Psoas muscle (tissue), 8 donors: Measurements from ENCODE around the gene MCAT. TPM values are rescaled to one million over a fixed set of nuclear protein-coding genes. Genes with fewer than 3 reads are reported as not detected.
"Not testable (repeated sequence)": the region's sequence is repeated elsewhere in the genome, so short reads cannot be mapped to it uniquely, and the experiment has no call there.

Experiments
- ATAC-seq, 4 donors: fragments of 200-7000 bp; cut with Tn5 transposase; one replicate each; pipeline ENCODE4 v1.9.1; 2020; ENCODE audit warnings: moderate library complexity in 3 of 4, mild to moderate bottlenecking in 2 of 4
- DNase-seq, 2 donors: peaks; one replicate each; pipeline ENCODE4 v3.0.0-alpha.2; 2020
- H3K27ac ChIP-seq: fragments of 200-600 bp; one replicate; pipeline ENCODE4 v1.8.0; 2022
- H3K27me3 ChIP-seq, 3 donors: fragments of 200-600 bp in 1 of 3; one replicate each; pipeline versions ENCODE4 v1.6.1 to v1.8.0; 2013 to 2022; ENCODE audit warnings: low read length in 2 of 3, mild to moderate bottlenecking in 2 of 3, moderate library complexity in 1 of 3; ENCODE audit not compliant: insufficient read depth in 3 of 3
- H3K36me3 ChIP-seq, 2 donors: fragments of 200-600 bp in 1 of 2; one replicate each; pipeline versions ENCODE4 v1.6.1 to v1.8.0; 2013 to 2022; ENCODE audit warnings: low read depth in 1 of 2, mild to moderate bottlenecking in 1 of 2, moderate library complexity in 1 of 2; ENCODE audit not compliant: insufficient read depth in 1 of 2
- H3K4me1 ChIP-seq: fragments of 200-600 bp; one replicate; pipeline ENCODE4 v1.8.0; 2022
- H3K4me3 ChIP-seq: fragments of 200-600 bp; one replicate; pipeline ENCODE4 v1.8.0; 2022; ENCODE audit warnings: mild to moderate bottlenecking
- H3K9me3 ChIP-seq: fragments of 200-600 bp; one replicate; pipeline ENCODE4 v1.8.0; 2022
- WGBS, 3 donors: extraction: QIAGEN DNeasy Blood & Tissue Kit; methylation state at CpG; one replicate each; pipeline versions ENCODE4 v1.1.6 to v1.1.7; 2013; 5-methylcytosine and 5-hydroxymethylcytosine counted together
- intact Hi-C, 2 donors: fragments of 100-400 bp; cut with DNase I; formaldehyde crosslinking; loops; one replicate each; pipeline versions ENCODE4 v1.11.0 to v1.14.2; 2022
- polyA plus RNA-seq, 3 donors: library from polyadenylated mRNA; stranded (reverse); fragments of 200-250 nt; gene quantifications; one replicate each; pipeline ENCODE4 v1.2.3, GENCODE V29; 2013
- total RNA-seq, 4 donors: library from RNA; stranded (reverse); fragmentation: NEBNext Ultra II Directional in 2 of 4; extraction: Animal tissue kit (Norgen Biotek cat#: 25700) in 2 of 4; gene quantifications; one replicate each; pipeline versions ENCODE4 v1.2.1 to v1.2.4, GENCODE V29; 2021 to 2023
- TF ChIP-seq, protein P1 (sequence below): fragments of 200-600 bp; IDR thresholded peaks from one replicate; pipeline ENCODE4 v1.8.0; 2022; ENCODE audit warnings: antibody characterized with exemption
- donor health status: healthy with polysubstance abuse.
- donor health status: DM: no; HTN: no; CAD: no; lungs with moderate emphysema.
- donor health status: Bipolar disorder and iron deficiency.
- donor health status: healthy.
- donor health status: DM: yes; HTN: yes; CAD: no.
- donor health status: DM: no; HTN: no; CAD: no.
- donor health status: DM: no; HTN: no; CAD: no.
- donor health status: DM: yes; HTN: yes; CAD: no.

The MCAT gene
- total and polyA plus RNA-seq, 7 donors, result 14.8 to 33.4 (median 21.7) TPM

DNA sequence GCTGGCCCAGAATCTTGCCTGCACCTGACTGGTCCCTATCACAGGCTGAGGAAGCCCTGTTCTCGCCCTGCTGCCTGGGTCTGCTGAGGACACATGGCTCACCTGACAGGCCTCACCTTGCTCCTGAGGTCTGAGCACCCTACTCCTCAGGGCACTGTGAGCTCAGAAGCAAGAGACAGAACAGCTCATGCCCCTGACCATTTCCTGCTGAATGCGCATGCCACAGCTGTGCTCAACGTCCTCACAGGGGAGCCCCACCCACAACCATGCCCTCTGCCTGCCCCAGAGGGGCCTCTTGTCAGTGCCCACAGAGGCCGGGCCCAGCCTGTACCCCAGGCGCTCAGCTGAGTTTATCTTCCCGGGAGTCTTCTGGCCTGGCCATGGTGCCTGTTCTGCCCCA lies 5.4 kb upstream of the MCAT start:
- Histone ChIP-seq H3K4me3 (no peak overlapping the region), H3K9me3 (no peaks in the 10 kb centered on the region), H3K27me3 (no peaks in the 10 kb centered on the region), H3K36me3 (no peaks in the 10 kb centered on the region), H3K4me1 (no peaks in the 10 kb centered on the region), H3K27ac (no peak overlapping the region)
- ATAC-seq (no peak), DNase-seq (no peak)
- 56 to 60% (median 56%) methylated on average over 6 of the region's 6 CpGs for WGBS, 3 donors
- intact Hi-C loops, result no loop called here
- TF ChIP-seq, protein P1, sequence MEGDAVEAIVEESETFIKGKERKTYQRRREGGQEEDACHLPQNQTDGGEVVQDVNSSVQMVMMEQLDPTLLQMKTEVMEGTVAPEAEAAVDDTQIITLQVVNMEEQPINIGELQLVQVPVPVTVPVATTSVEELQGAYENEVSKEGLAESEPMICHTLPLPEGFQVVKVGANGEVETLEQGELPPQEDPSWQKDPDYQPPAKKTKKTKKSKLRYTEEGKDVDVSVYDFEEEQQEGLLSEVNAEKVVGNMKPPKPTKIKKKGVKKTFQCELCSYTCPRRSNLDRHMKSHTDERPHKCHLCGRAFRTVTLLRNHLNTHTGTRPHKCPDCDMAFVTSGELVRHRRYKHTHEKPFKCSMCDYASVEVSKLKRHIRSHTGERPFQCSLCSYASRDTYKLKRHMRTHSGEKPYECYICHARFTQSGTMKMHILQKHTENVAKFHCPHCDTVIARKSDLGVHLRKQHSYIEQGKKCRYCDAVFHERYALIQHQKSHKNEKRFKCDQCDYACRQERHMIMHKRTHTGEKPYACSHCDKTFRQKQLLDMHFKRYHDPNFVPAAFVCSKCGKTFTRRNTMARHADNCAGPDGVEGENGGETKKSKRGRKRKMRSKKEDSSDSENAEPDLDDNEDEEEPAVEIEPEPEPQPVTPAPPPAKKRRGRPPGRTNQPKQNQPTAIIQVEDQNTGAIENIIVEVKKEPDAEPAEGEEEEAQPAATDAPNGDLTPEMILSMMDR, result no peak

DNA sequence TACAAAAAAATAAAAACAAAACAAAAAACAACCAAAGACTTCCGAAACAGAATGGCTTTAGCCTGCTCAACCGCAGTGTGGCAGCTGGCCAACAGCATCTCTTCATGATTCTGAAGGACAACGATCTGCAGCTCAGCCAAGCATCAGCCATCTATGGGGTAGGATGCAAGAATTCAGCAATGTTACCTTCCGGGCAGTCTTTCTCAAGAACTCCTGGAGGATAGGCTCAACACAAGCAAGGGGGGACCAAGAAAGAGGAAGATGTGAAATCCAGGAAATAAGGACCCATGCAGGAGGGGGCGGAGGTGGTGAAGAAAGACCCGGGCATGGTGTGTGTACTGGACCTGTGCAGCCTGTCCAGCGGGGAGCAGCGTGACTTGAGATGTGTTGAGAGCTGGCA lies 4.6 kb upstream of the MCAT start:
- 62 to 63% (median 63%) methylated on average over 8 of the region's 8 CpGs for WGBS, 3 donors
- ATAC-seq, result no peak
- no peak overlapping the region for H3K27ac ChIP-seq

DNA sequence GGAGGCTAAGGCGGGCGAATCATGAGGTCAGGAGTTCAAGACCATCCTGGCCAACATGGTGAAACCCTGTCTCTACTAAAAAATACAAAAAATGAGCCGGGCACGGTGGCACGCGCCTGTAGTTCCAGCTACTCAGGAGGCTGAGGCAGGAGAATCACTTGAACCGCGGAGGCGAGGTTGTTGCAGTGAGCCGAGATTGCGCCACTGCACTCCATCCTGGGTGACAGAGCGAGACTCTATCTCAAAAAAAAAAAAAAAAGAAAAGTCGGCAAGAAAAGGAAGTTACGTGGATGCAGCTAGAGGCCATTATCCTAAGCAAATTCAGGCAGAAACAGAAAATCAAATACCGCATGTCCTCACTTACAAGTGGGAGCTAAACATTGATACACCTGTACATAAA lies 3.1 kb upstream of the MCAT start:
- ATAC-seq, H3K9me3 ChIP-seq, H3K4me3 ChIP-seq, H3K36me3 ChIP-seq, H3K27ac ChIP-seq, H3K4me1 ChIP-seq, DNase-seq, H3K27me3 ChIP-seq, intact Hi-C loops: not testable (repeated sequence)
- WGBS, 3 donors, result 86 to 90% (median 87%) methylated on average over 15 of the region's 15 CpGs

More for the DNA sequence above, 4.6 kb upstream of the MCAT start:
- DNase-seq, result no peak
- H3K9me3 ChIP-seq, result no peaks in the 10 kb centered on the region
- no peaks in the 10 kb centered on the region for H3K4me1 ChIP-seq
- H3K36me3 ChIP-seq, result no peaks in the 10 kb centered on the region
- H3K27me3 ChIP-seq, result no peaks in the 10 kb centered on the region
- intact Hi-C loops, result no loop called here
- H3K4me3 ChIP-seq, result no peak overlapping the region
- TF ChIP-seq, protein P1, result no peak

DNA sequence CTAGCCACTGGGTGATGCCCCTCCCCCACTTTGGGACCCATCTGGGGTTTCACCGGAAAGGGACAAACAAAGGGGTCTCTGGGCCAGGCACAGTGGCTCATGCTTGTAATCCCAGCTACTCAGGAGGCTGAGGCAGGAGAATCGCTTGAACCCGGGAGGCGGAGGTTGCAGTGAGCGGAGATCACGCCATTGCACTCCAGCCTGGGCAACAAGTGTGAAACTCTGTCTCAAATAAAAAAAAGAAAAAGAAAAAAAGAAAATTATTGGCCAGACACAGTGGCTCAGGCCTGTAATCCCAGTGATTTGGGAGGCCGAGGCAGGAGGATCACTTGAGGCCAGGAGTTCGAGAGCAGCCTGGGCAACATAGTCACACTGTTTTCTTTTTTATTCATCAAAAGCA lies 2.2 kb upstream of the MCAT start:
- H3K27me3 ChIP-seq, H3K27ac ChIP-seq, intact Hi-C loops, H3K4me1 ChIP-seq, ATAC-seq, DNase-seq, H3K9me3 ChIP-seq, H3K4me3 ChIP-seq: not testable (repeated sequence)
- peaks cover 0 to 11% of the 10 kb centered on the region in 2 donors for H3K36me3 ChIP-seq
- 85 to 91% (median 90%) methylated on average over 8 of the region's 8 CpGs for WGBS, 3 donors

DNA sequence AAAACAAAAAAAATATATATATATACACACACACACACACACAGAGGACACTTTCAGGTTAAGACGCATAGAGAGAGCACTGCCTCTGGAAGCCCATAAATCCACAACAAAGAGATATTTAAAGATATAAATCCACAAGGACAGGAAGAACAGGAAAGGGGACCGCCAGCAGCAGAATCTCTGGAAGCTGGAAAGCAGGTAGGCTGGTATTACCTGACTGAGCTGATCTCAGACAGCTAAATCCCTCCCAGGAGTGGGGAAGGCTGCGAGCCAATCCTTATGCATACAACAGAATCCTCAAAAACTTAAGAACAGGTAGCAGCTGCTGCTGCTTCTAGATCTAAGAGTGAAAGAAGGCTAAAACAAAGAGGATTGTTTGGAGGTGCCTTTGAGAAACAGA lies 1.8 kb upstream of the MCAT start:
- H3K4me1 ChIP-seq, result peaks cover 10% of the 10 kb centered on the region
- 76 to 89% (median 84%) methylated on average over 3 of the region's 3 CpGs for WGBS, 3 donors
- intact Hi-C loops, result no loop called here
- no peak overlapping the region for H3K4me3 ChIP-seq
- no peaks in the 10 kb centered on the region for H3K9me3 ChIP-seq
- TF ChIP-seq, protein P1, result no peak
- DNase-seq, result no peak
- peaks cover 0 to 15% of the 10 kb centered on the region in 2 donors for H3K36me3 ChIP-seq
- H3K27ac ChIP-seq, result no peak overlapping the region
- ATAC-seq, result no peak
- H3K27me3 ChIP-seq, result no peaks in the 10 kb centered on the region

DNA sequence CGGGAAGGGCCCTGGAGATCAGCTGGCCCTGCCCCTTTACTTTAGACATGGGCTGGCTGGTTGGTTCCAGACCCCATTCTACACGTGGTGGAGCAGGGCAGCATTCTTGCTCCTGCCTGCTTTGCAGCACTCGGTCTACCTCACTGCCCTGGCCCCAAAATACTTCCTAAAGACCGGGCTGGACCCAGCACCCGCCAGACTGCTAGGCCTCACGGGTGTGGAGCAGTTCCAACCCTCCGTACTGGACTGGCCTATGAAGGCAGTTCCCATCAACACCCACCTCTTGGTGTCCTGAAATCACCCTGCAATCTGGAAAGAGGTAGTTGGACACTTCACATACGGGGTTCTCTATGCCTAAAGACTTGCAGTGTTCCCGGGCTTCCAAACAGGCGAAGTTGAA lies 6.4 kb downstream of the MCAT start:
- H3K9me3 ChIP-seq, result no peaks in the 10 kb centered on the region
- no peak overlapping the region for H3K27ac ChIP-seq
- no peaks in the 10 kb centered on the region for H3K27me3 ChIP-seq
- intact Hi-C loops, result no loop called here
- no peak for ATAC-seq
- H3K4me1 ChIP-seq, result peaks cover 6% of the 10 kb centered on the region
- DNase-seq, result no peak
- H3K36me3 ChIP-seq, result peaks cover 0 to 97% of the 10 kb centered on the region in 2 donors
- no peak overlapping the region for H3K4me3 ChIP-seq
- TF ChIP-seq, protein P1, result no peak
- WGBS, 3 donors, result 67 to 70% (median 70%) methylated on average over 10 of the region's 10 CpGs
